Keratinocyte (primary cell): ENCODE measurements around the gene COLGALT1.

Source experiments
- CTCF ChIP-seq, 3 experiments: IDR thresholded peaks in 1 of 3; conservative IDR thresholded peaks in 1 of 3; optimal IDR thresholded peaks in 1 of 3; 2 replicates in 2 of 3; 3 replicates in 1 of 3; pipeline versions ENCODE3 to v1.5.1; 2011; ENCODE audit warnings: low read length in 3 of 3, mild to moderate bottlenecking in 3 of 3, moderate library complexity in 2 of 3, control low read depth in 1 of 3, inconsistent platforms in 1 of 3; ENCODE audit not compliant: insufficient read depth in 2 of 3; ENCODE audit errors: extremely low read depth in 1 of 3
- EZH2 ChIP-seq: IDR thresholded peaks from one replicate; pipeline ENCODE4 v1.6.1; 2012; ENCODE audit warnings: inconsistent platforms, mild to moderate bottlenecking, low read length, moderate library complexity

GRCh38 chr19:17602217-17602616 is 46.8 kb downstream of the COLGALT1 start:
- TF ChIP-seq CTCF (optimal IDR thresholded peaks at IDR 0.05 in 1 of 3, IDR thresholded peaks at IDR 0.05 in 1 of 3, conservative IDR thresholded peaks at IDR 0.05 in 1 of 3; ENCODE audit: extremely low read depth in 1 of 3, insufficient read depth in 2 of 3, low read length in 3 of 3), result no peak
- no peak for TF ChIP-seq EZH2
